K562 (cell line): ENCODE data around the gene GDF15. TPM values are rescaled to one million over a fixed set of nuclear protein-coding genes. Genes with fewer than 3 reads are reported as not detected.

Experiments
- CBFB ChIP-seq: sonication (generic); formaldehyde crosslinking; IDR thresholded peaks from 2 replicates; pipeline ENCODE4 v1.4.0; 2020; ENCODE audit warnings: mild to moderate bottlenecking, missing genetic modification reagents
- DEAF1 ChIP-seq: fragments of 450-650 bp; formaldehyde crosslinking; IDR thresholded peaks from 2 replicates; pipeline ENCODE4 v1.4.0; 2020; ENCODE audit warnings: mild to moderate bottlenecking, moderate library complexity
- FOXJ2 ChIP-seq: fragments of 200-800 bp; sonication (Bioruptor generic); IDR thresholded peaks from 2 replicates; pipeline ENCODE4 v1.6.1; 2016; ENCODE audit warnings: missing genetic modification characterization, missing compliant biosample characterization
- FOXO4 ChIP-seq: fragments of 450-650 bp; formaldehyde crosslinking; IDR thresholded peaks from 2 replicates; pipeline ENCODE4 v1.4.0; 2020; ENCODE audit warnings: mild to moderate bottlenecking, moderate library complexity
- ILF3 ChIP-seq: fragments of 450-650 bp; IDR thresholded peaks from 2 replicates; pipeline ENCODE4 v1.6.1; 2018; ENCODE audit warnings: antibody characterized with exemption, mild to moderate bottlenecking, moderate library complexity, borderline replicate concordance
- IRF9 ChIP-seq: fragments of 450-650 bp; IDR thresholded peaks from 2 replicates; pipeline ENCODE4 v1.6.1; 2016; ENCODE audit warnings: missing biosample characterization, missing genetic modification characterization
- KDM4B ChIP-seq, 2 experiments: fragments of 450-650 bp in 1 of 2; sonication (generic) in 1 of 2; IDR thresholded peaks; 2 replicates each; pipeline ENCODE4 v1.6.1; 2016 to 2017; ENCODE audit warnings: borderline replicate concordance in 2 of 2, antibody characterized with exemption in 1 of 2, low read depth in 1 of 2, mild to moderate bottlenecking in 1 of 2
- LEF1 ChIP-seq: fragments of 450-650 bp; IDR thresholded peaks from 2 replicates; pipeline ENCODE4 v1.6.1; 2016; ENCODE audit warnings: mild to moderate bottlenecking
- MNT ChIP-seq, 2 experiments: fragments of 450-650 bp; conservative IDR thresholded peaks; 2 replicates each; pipeline ENCODE4 v1.6.1; 2017; ENCODE audit warnings: mild to moderate bottlenecking in 2 of 2, moderate library complexity in 2 of 2
- MXD1 ChIP-seq: fragments of 250-450 bp; sonication (Bioruptor Pico); IDR thresholded peaks from 2 replicates; pipeline ENCODE4 v1.8.0; 2021; ENCODE audit warnings: borderline replicate concordance, mild to moderate bottlenecking, moderate library complexity; ENCODE audit not compliant: poor library complexity, severe bottlenecking
- SOX6 ChIP-seq: fragments of 450-650 bp; IDR thresholded peaks from 2 replicates; pipeline ENCODE4 v1.6.1; 2014; ENCODE audit warnings: mild to moderate bottlenecking
- SRSF1 ChIP-seq: fragments of 200-400 bp; formaldehyde crosslinking; IDR thresholded peaks from 2 replicates; pipeline ENCODE4 v1.6.1; 2017; ENCODE audit warnings: mild to moderate bottlenecking, low read depth, low read length, moderate library complexity
- XRCC5 ChIP-seq: fragments of 200-400 bp; formaldehyde crosslinking; IDR thresholded peaks from 2 replicates; pipeline ENCODE4 v1.6.1; 2017; ENCODE audit warnings: low read depth, mild to moderate bottlenecking, low read length
- polyA plus RNA-seq, 8 experiments: library from polyadenylated mRNA; depleted of rRNA in 4 of 8; stranded (reverse) in 5 of 8; unstranded in 3 of 8; fragments of >200 nt; fragmentation: Nextera tagmentation in 2 of 8; fragmentation: Illumina TruSeq in 1 of 8; extraction: Ambion mirVana in 2 of 8; extraction: Trizol in 1 of 8; gene quantifications; 2 replicates each; pipeline versions ENCODE4 v1.2.1 to v1.2.3, GENCODE V29; 2011 to 2014; ENCODE audit warnings: inconsistent platforms in 1 of 8, missing spikeins in 1 of 8
- total RNA-seq, 7 experiments: library from RNA; depleted of rRNA in 6 of 7; stranded (reverse); fragments of >200 nt in 6 of 7; fragmentation: Illumina TruSeq in 2 of 7; extraction: Trizol in 2 of 7; gene quantifications; 2 replicates each; pipeline versions ENCODE4 v1.2.1 to v1.2.3, GENCODE V29; 2011 to 2021; ENCODE audit warnings: low replicate concordance in 1 of 7
- TF ChIP-seq, protein P1 (sequence below): fragments of 450-650 bp; IDR thresholded peaks from 2 replicates; pipeline ENCODE4 v1.6.1; 2016; ENCODE audit warnings: borderline replicate concordance
- TF ChIP-seq, protein P2 (sequence below), 2 experiments: fragments of 200-800 bp in 1 of 2; sonication (Bioruptor generic) in 1 of 2; sonication (generic) in 1 of 2; formaldehyde crosslinking in 1 of 2; IDR thresholded peaks in 1 of 2; conservative IDR thresholded peaks in 1 of 2; 2 replicates each; pipeline versions ENCODE4 v1.5.0 to v1.6.1; 2016 to 2020; ENCODE audit warnings: missing compliant biosample characterization in 1 of 2, missing genetic modification characterization in 1 of 2, missing genetic modification reagents in 1 of 2

The GDF15 gene
- total and polyA plus RNA-seq, 9 of the 15 experiments (the other 6 are each of a cell fraction or from before 2014, with no cell fraction given): 2.3 to 82.4 (median 12.5) TPM

DNA sequence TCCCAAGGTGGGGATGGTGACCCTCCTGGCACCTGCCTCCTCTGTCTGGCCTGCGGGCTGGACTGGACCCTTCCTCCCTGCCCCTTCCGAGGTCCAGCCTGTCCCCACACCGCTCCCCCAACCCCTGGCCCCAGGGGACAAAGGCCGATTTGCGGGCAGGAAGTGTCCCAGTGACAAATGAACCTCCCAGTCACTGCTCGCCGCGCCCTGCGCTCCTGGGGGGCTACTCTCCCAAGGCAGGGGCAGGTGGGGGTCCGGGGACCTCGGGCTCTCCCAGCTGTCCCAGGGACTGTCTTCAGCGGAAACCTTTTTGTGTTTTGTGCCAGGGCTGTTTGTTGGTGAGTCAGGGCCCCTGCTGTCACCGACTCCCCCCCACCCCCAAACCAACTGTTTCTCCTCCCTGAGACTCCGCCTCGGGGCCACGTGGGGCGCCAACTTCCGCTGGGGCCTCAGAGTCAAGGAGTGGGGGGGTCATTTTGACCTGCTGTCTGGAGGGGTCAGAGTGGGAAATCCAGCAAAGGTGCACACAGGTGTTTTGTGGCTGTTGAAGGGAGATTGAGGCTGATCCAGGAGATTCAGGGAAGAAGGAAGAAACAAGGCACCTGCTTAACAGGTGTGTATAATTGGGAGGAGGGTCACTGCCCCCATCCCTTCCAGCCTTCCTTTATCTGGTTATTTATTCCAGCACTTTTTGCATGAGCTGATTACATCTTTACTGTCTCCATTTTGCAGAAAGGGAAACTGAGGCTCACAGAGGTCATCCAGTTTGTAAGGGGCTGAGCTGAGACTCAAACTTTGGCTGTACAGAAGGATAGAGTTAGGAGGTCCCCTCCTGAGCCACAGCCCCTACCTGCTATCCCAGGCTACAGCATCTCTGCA, 44.7 kb upstream of the GDF15 start (continued):
- TF ChIP-seq FOXO4 (CRISPR knock-in tag) (no peak), IRF9 (no peak), DEAF1 (CRISPR knock-in tag) (no peak), XRCC5 (peak; percentile 43; the same call in 1 of the 2 replicates), SOX6 (0 out of 2 replicates have a peak, but pooled peaks have one; percentile 23), KDM4B (IDR thresholded peaks at IDR 0.05; ENCODE audit: borderline replicate concordance in 2 of 2, low read depth in 1 of 2) (peak in 1 of 2 experiments; percentile 89; a peak in 1 of 4 replicates), MXD1 (CRISPR knock-in tag) (peak; percentile 35), LEF1 (no peak), FOXJ2 (tag) (no peak), MNT (conservative IDR thresholded peaks at IDR 0.05) (peak; percentile 98 to 99), ILF3 (no peak), CBFB (no peak), SRSF1 (no peak)
- TF ChIP-seq, protein P1, sequence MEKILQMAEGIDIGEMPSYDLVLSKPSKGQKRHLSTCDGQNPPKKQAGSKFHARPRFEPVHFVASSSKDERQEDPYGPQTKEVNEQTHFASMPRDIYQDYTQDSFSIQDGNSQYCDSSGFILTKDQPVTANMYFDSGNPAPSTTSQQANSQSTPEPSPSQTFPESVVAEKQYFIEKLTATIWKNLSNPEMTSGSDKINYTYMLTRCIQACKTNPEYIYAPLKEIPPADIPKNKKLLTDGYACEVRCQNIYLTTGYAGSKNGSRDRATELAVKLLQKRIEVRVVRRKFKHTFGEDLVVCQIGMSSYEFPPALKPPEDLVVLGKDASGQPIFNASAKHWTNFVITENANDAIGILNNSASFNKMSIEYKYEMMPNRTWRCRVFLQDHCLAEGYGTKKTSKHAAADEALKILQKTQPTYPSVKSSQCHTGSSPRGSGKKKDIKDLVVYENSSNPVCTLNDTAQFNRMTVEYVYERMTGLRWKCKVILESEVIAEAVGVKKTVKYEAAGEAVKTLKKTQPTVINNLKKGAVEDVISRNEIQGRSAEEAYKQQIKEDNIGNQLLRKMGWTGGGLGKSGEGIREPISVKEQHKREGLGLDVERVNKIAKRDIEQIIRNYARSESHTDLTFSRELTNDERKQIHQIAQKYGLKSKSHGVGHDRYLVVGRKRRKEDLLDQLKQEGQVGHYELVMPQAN: peak; percentile 84
- TF ChIP-seq, protein P2, sequence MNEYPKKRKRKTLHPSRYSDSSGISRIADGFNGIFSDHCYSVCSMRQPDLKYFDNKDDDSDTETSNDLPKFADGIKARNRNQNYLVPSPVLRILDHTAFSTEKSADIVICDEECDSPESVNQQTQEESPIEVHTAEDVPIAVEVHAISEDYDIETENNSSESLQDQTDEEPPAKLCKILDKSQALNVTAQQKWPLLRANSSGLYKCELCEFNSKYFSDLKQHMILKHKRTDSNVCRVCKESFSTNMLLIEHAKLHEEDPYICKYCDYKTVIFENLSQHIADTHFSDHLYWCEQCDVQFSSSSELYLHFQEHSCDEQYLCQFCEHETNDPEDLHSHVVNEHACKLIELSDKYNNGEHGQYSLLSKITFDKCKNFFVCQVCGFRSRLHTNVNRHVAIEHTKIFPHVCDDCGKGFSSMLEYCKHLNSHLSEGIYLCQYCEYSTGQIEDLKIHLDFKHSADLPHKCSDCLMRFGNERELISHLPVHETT (CRISPR knock-in tag; conservative IDR thresholded peaks at IDR 0.05 in 1 of 2, IDR thresholded peaks at IDR 0.05 in 1 of 2): 0 out of 4 replicates have a peak, but pooled peaks of 1 of the 2 experiments have one; percentile 46
